GM23338 (cell line): ENCODE measurements around the gene ARHGEF40. TPM values are rescaled to one million over a fixed set of nuclear protein-coding genes. Genes with fewer than 3 reads are reported as not detected.

ENCODE experiments used
- ATAC-seq: fragments of 200-7000 bp; cut with Tn5 transposase; 3 replicates; pipeline ENCODE4 v1.9.1; 2020
- DNase-seq: peaks from one replicate; pipeline ENCODE4 v3.0.0-alpha.2; 2015; ENCODE audit warnings: low spot score
- H2AFZ ChIP-seq: fragments of 200-600 bp; sonication (generic); 2 replicates; pipeline ENCODE4 v1.8.0; 2016; ENCODE audit warnings: antibody characterized with exemption, mild to moderate bottlenecking, moderate library complexity
- H3F3A ChIP-seq: fragments of 200-600 bp; sonication (generic); replicated peaks from 2 replicates; pipeline ENCODE4 v1.8.0; 2017; ENCODE audit warnings: antibody characterized with exemption, mixed run types, low read depth
- H3K27ac ChIP-seq: fragments of 200-600 bp; sonication (generic); 2 replicates; pipeline ENCODE4 v1.6.1; 2016; ENCODE audit warnings: low read depth
- H3K27me3 ChIP-seq: fragments of 200-600 bp; sonication (generic); 2 replicates; pipeline ENCODE4 v1.8.0; 2016; ENCODE audit warnings: mild to moderate bottlenecking, mixed run types, moderate library complexity; ENCODE audit not compliant: insufficient read depth
- H3K36me3 ChIP-seq: fragments of 200-600 bp; sonication (generic); 2 replicates; pipeline ENCODE4 v1.8.0; 2016; ENCODE audit warnings: mild to moderate bottlenecking; ENCODE audit not compliant: insufficient read depth
- H3K4me1 ChIP-seq: fragments of 200-600 bp; sonication (generic); 2 replicates; pipeline ENCODE4 v1.8.0; 2016; ENCODE audit warnings: mild to moderate bottlenecking, moderate library complexity; ENCODE audit not compliant: insufficient read depth
- H3K4me2 ChIP-seq: fragments of 200-600 bp; sonication (generic); 2 replicates; pipeline ENCODE4 v1.7.1; 2017; ENCODE audit warnings: mixed run types
- H3K4me3 ChIP-seq: fragments of 200-600 bp; sonication (generic); 2 replicates; pipeline ENCODE4 v1.6.1; 2016; ENCODE audit warnings: mixed run types
- H3K79me2 ChIP-seq: fragments of 200-600 bp; sonication (generic); replicated peaks from 2 replicates; pipeline ENCODE4 v1.8.0; 2017; ENCODE audit warnings: mild to moderate bottlenecking; ENCODE audit not compliant: insufficient read depth
- H3K9me2 ChIP-seq: fragments of 200-600 bp; sonication (generic); 2 replicates; pipeline ENCODE4 v1.8.0; 2017; ENCODE audit not compliant: insufficient read depth
- H4K20me1 ChIP-seq: fragments of 200-600 bp; sonication (generic); replicated peaks from 2 replicates; pipeline ENCODE4 v1.8.0; 2017; ENCODE audit warnings: mild to moderate bottlenecking; ENCODE audit not compliant: insufficient read depth
- H3K27ac Mint-ChIP-seq: 2 replicates; pipeline ENCODE4 v1.8.0; 2020; ENCODE audit warnings: inconsistent platforms, mild to moderate bottlenecking, moderate library complexity, mixed read lengths
- H3K27me3 Mint-ChIP-seq: 3 replicates; pipeline ENCODE4 v1.8.0; 2022; ENCODE audit warnings: low read depth, mild to moderate bottlenecking, moderate library complexity, mixed read lengths, inconsistent platforms; ENCODE audit not compliant: insufficient read depth, poor library complexity
- H3K36me3 Mint-ChIP-seq: 3 replicates; pipeline ENCODE4 v1.8.0; 2021; ENCODE audit warnings: low read depth, mild to moderate bottlenecking, inconsistent platforms, moderate library complexity, mixed read lengths
- H3K4me1 Mint-ChIP-seq: 3 replicates; pipeline ENCODE4 v1.8.0; 2020; ENCODE audit warnings: mild to moderate bottlenecking, inconsistent platforms, mixed read lengths
- H3K4me3 Mint-ChIP-seq: 3 replicates; pipeline ENCODE4 v1.8.0; 2021; ENCODE audit warnings: moderate library complexity, mild to moderate bottlenecking, inconsistent platforms, mixed read lengths
- H3K9me3 Mint-ChIP-seq: 3 replicates; pipeline ENCODE4 v1.8.0; 2020; ENCODE audit warnings: moderate library complexity, mild to moderate bottlenecking, inconsistent platforms, mixed read lengths
- CREB1 ChIP-seq: fragments of 250-450 bp; sonication (Bioruptor Pico); IDR thresholded peaks from 2 replicates; pipeline ENCODE4 v1.5.0; 2020; ENCODE audit warnings: low read depth, mild to moderate bottlenecking, moderate library complexity
- CTCF ChIP-seq, 2 experiments: fragments of 200-600 bp in 1 of 2; sonication (generic) in 1 of 2; conservative IDR thresholded peaks; 2 replicates each; pipeline versions ENCODE4 v1.5.1 to v1.6.1; 2016 to 2017; ENCODE audit warnings: antibody characterized with exemption in 2 of 2, low read depth in 2 of 2, mild to moderate bottlenecking in 2 of 2, moderate library complexity in 1 of 2
- ETS1 ChIP-seq: IDR thresholded peaks from 2 replicates; pipeline ENCODE4 v1.6.1; 2016; ENCODE audit warnings: antibody characterized with exemption
- EZH2 ChIP-seq: fragments of 200-600 bp; sonication (generic); IDR thresholded peaks from one replicate; pipeline ENCODE4 v1.8.0; 2017; ENCODE audit warnings: antibody characterized with exemption, mild to moderate bottlenecking, low read depth; ENCODE audit not compliant: unreplicated experiment
- EZH2phosphoT487 ChIP-seq: fragments of 200-600 bp; sonication (generic); IDR thresholded peaks from one replicate; pipeline ENCODE4 v1.8.1; 2018; ENCODE audit warnings: antibody characterized with exemption; ENCODE audit not compliant: unreplicated experiment
- JUNB ChIP-seq: IDR thresholded peaks from one replicate; pipeline ENCODE4 v1.6.1; 2016; ENCODE audit warnings: antibody characterized with exemption; ENCODE audit not compliant: unreplicated experiment
- NANOG ChIP-seq: IDR thresholded peaks from 2 replicates; pipeline ENCODE4 v1.6.1; 2016; ENCODE audit warnings: antibody characterized with exemption, borderline replicate concordance
- POLR2AphosphoS5 ChIP-seq: IDR thresholded peaks from 2 replicates; pipeline ENCODE4 v1.6.1; 2016; ENCODE audit warnings: antibody characterized with exemption, low read depth
- REST ChIP-seq: IDR thresholded peaks from one replicate; pipeline ENCODE4 v1.6.1; 2018; ENCODE audit warnings: antibody characterized with exemption; ENCODE audit not compliant: unreplicated experiment
- STAT1 ChIP-seq: IDR thresholded peaks from one replicate; pipeline ENCODE4 v1.6.1; 2016; ENCODE audit warnings: antibody characterized with exemption; ENCODE audit not compliant: unreplicated experiment
- ZNF114 ChIP-seq: fragments of 250-450 bp; sonication (Bioruptor Pico); IDR thresholded peaks from 2 replicates; pipeline ENCODE4 v1.5.0; 2020; ENCODE audit warnings: mild to moderate bottlenecking, moderate library complexity
- ZNF331 ChIP-seq: fragments of 250-450 bp; sonication (Bioruptor Pico); IDR thresholded peaks from 2 replicates; pipeline ENCODE4 v1.5.0; 2020; ENCODE audit warnings: low read depth, mild to moderate bottlenecking, moderate library complexity
- ZNF462 ChIP-seq: fragments of 250-450 bp; sonication (Bioruptor Pico); IDR thresholded peaks from 2 replicates; pipeline ENCODE4 v1.5.0; 2020; ENCODE audit warnings: mild to moderate bottlenecking, moderate library complexity
- polyA plus RNA-seq: library from polyadenylated mRNA; unstranded; fragments of >200 nt; fragmentation: Nextera tagmentation; extraction: Ambion mirVana; gene quantifications from 2 replicates; pipeline ENCODE4 v1.2.1, GENCODE V29; 2016
- total RNA-seq: library from RNA; depleted of rRNA; stranded (reverse); fragments of >200 nt; shearing (Covaris generic); gene quantifications from 2 replicates; pipeline ENCODE4 v1.2.3, GENCODE V29; 2014

Gene ARHGEF40
- total and polyA plus RNA-seq, 2 experiments from 2014 or later, result 17.7 to 44.6 TPM

GRCh38 chr14:21075719-21076437 lies 5.8 kb downstream of the ARHGEF40 start:
- Histone ChIP-seq H4K20me1 (peaks cover 3% of the 10 kb centered on the region), H3F3A (peaks cover 4% of the 10 kb centered on the region), H3K9me2 (no peaks in the 10 kb centered on the region), H3K36me3 (peaks cover 12% of the 10 kb centered on the region; the same call in 1 of the 2 replicates), H2AFZ (no peak overlapping the region), H3K79me2 (peaks cover 6% of the 10 kb centered on the region), H3K27me3 (no peaks in the 10 kb centered on the region), H3K4me3 (no peak overlapping the region), H3K4me1 (peaks cover 13% of the 10 kb centered on the region), H3K27ac (no peak overlapping the region), H3K4me2 (no peak overlapping the region)
- no peak overlapping the region; the same call in 1 of the 2 replicates for H3K27ac Mint-ChIP-seq
- peaks cover 14% of the 10 kb centered on the region for H3K27me3 Mint-ChIP-seq
- DNase-seq (no peak), ATAC-seq (no peak)
- peaks cover 19% of the 10 kb centered on the region for H3K4me1 Mint-ChIP-seq
- H3K36me3 Mint-ChIP-seq, result peaks cover 81% of the 10 kb centered on the region
- H3K9me3 Mint-ChIP-seq, result no peaks in the 10 kb centered on the region; the same call in 1 of the 3 replicates
- TF ChIP-seq ZNF114 (CRISPR knock-in tag), result no peak
- TF ChIP-seq REST, result no peak
- no peak for TF ChIP-seq CREB1
- no peak for TF ChIP-seq NANOG
- TF ChIP-seq JUNB, result no peak
- no peak for TF ChIP-seq EZH2phosphoT487
- no peak for TF ChIP-seq POLR2AphosphoS5
- TF ChIP-seq STAT1, result no peak
- TF ChIP-seq CTCF (conservative IDR thresholded peaks at IDR 0.05; ENCODE audit: low read depth in 2 of 2), result no peak
- TF ChIP-seq EZH2, result no peak
- TF ChIP-seq ZNF331 (CRISPR knock-in tag), result no peak
- TF ChIP-seq ETS1, result no peak
- no peak for TF ChIP-seq ZNF462 (CRISPR knock-in tag)
- H3K4me3 Mint-ChIP-seq, result no peak overlapping the region; the same call in 2 of the 3 replicates
